Fibroblast of skin of left biceps (primary cell): ENCODE data around the gene CALR3.

Experiments used
- DNase-seq, 2 experiments: peaks; one replicate each; pipeline ENCODE4 v3.0.0-alpha.2; 2013; ENCODE audit warnings: low read depth in 2 of 2

CALR3 gene

GRCh38 chr19:16429066-16429758 lies 66.8 kb downstream of the CALR3 start:
- no peak for DNase-seq
